Stomach smooth muscle (tissue), 2 donors: ENCODE measurements around the gene CACNB2.

Source experiments
- H3K27ac ChIP-seq: one replicate; pipeline ENCODE4 v1.7.0; 2013; ENCODE audit warnings: mild to moderate bottlenecking, low read length, inconsistent platforms
- H3K27me3 ChIP-seq, 2 donors: one replicate each; pipeline ENCODE4 v1.7.0; 2013; ENCODE audit warnings: low read length in 2 of 2; ENCODE audit not compliant: insufficient read depth in 2 of 2, control insufficient read depth in 1 of 2
- H3K36me3 ChIP-seq, 2 donors: one replicate each; pipeline ENCODE4 v1.7.0; 2013; ENCODE audit warnings: low read length in 2 of 2; ENCODE audit not compliant: control insufficient read depth in 2 of 2, insufficient read depth in 2 of 2
- H3K4me1 ChIP-seq: one replicate; pipeline ENCODE4 v1.7.0; 2013; ENCODE audit warnings: low read length; ENCODE audit not compliant: control insufficient read depth, insufficient read depth
- H3K4me3 ChIP-seq, 2 donors: one replicate each; pipeline ENCODE4 v1.7.0; 2013; ENCODE audit warnings: low read length in 2 of 2
- H3K9ac ChIP-seq, 2 donors: one replicate each; pipeline ENCODE4 v1.7.0; 2013; ENCODE audit warnings: low read length in 2 of 2, mild to moderate bottlenecking in 1 of 2
- H3K9me3 ChIP-seq, 2 donors: one replicate each; pipeline ENCODE4 v1.7.0; 2013; ENCODE audit warnings: low read length in 2 of 2; ENCODE audit not compliant: control insufficient read depth in 2 of 2
- donor health status: healthy.
- donor health status: Pancreatic carcinoma.

The CACNB2 gene

DNA sequence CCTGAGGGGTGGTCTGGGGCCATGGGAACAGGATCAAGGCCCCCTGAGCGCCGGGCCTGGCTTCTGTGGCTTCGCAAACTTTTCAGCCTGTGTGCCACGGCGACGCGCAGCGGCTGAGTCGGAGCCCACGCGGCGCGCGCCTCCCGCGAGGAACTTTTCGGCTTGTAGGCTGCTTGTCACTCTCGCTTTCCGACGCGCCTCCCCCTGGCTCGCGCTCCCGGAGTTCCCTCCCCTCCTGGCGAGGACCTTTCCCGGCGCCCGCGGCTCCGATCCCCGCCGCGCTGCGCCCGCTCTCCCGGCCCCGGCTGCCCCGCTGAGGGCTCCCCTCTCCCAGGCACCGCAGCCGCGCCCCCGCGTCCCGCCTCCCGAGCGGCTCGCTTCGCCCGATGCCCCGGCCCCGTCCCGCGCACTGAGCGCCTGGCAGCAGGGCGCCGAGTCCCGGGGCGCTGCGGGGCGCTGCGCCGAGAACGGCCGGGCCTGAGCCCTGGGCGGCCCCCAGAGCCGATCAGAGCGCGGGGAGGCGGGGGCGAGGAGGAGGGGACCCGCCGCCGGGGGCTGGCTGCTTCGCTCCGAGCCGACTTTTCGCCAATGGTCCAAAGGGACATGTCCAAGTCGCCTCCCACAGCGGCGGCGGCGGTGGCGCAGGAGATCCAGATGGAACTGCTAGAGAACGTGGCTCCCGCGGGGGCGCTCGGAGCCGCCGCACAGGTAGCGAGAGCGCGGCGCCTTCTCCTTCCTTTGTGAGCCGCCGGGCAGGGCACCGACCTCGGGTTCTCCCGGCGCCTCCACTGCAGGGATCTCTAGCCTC lies at the start of gene CACNB2:
TSS of gene CACNB2 (plus strand) at position 276 of the 808 bp plus-strand sequence.
- Histone ChIP-seq H3K4me3 (peak within 1 kb of the TSS; percentile 81 to 88), H3K27ac (peak within 1 kb of the TSS; percentile 90), H3K36me3 (no peaks in the 10 kb centered on the region), H3K9ac (peak within 1 kb of the TSS; percentile 84 to 91), H3K27me3 (no peaks in the 10 kb centered on the region), H3K4me1 (peaks cover 23% of the 10 kb centered on the region), H3K9me3 (no peaks in the 10 kb centered on the region)

DNA sequence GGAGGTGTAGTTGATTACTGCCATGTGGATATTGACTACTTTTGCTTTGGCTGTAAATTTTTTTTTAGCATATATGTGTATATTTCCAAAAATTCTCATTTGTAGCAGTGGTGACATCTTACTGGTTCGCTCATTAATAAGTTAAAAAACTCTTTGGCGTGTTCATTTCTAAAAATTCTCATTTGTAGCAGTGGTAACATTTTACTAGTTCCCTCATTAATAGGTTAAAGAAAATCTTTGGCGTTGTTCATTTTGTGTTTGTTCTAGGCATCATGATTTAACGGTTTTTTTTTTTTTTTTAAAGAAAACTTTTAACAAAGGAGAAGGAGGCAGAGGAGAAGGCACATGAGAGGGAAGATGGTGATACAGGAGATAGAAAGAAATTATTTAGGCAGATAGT lies 45.9 kb upstream of the CACNB2 start:
- Histone ChIP-seq H3K27me3 (no peaks in the 10 kb centered on the region), H3K9ac (no peak overlapping the region), H3K9me3 (no peaks in the 10 kb centered on the region), H3K4me3 (no peak overlapping the region), H3K36me3 (no peaks in the 10 kb centered on the region), H3K4me1 (no peaks in the 10 kb centered on the region), H3K27ac (no peak overlapping the region)

DNA sequence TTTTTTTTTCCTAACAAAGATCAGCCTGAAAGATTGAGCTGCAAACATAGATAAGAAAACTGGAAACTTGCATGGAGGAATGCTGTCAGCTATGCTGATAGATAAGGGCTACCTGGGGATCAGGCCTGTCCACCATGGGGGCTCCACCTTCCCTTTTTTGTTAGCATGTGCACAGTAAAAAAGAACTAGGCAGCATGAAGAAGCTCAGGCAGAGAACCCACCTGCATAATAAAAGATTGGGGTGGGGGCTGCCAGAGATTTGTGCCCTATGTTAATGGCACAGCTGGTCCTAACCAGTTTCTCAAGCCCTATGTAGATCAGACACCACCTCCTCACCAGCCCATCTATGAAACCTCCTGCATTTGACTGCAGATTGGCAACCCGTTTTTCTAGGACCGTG lies 45.4 kb upstream of the CACNB2 start:
- Histone ChIP-seq H3K4me1 (no peaks in the 10 kb centered on the region), H3K36me3 (no peaks in the 10 kb centered on the region), H3K9me3 (no peaks in the 10 kb centered on the region), H3K27me3 (no peaks in the 10 kb centered on the region), H3K27ac (no peak overlapping the region), H3K4me3 (no peak overlapping the region), H3K9ac (no peak overlapping the region)

DNA sequence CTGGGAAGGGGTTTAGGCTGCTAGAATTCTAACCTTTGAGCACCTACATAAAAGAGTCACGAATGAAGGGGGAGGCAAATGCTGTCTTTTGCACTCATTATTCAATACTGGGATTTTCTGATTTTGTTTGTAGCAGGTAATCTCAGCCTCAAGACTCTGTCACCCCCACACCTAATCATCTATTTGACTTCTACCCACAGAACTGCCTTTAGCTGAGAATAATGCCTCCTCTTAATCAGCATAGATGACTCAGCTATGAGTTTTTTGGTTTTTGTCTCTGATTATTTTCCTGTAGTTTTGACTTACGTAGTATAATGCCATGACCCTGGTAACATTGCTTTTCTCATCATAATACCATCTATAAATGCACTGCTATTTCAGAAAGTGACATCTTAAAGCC lies 42.7 kb upstream of the CACNB2 start:
- H3K4me1 ChIP-seq = no peaks in the 10 kb centered on the region
- H3K4me3 ChIP-seq = no peak overlapping the region
- no peaks in the 10 kb centered on the region for H3K27me3 ChIP-seq
- H3K9me3 ChIP-seq = no peaks in the 10 kb centered on the region
- H3K9ac ChIP-seq = no peak overlapping the region
- no peak overlapping the region for H3K27ac ChIP-seq
- no peaks in the 10 kb centered on the region for H3K36me3 ChIP-seq

DNA sequence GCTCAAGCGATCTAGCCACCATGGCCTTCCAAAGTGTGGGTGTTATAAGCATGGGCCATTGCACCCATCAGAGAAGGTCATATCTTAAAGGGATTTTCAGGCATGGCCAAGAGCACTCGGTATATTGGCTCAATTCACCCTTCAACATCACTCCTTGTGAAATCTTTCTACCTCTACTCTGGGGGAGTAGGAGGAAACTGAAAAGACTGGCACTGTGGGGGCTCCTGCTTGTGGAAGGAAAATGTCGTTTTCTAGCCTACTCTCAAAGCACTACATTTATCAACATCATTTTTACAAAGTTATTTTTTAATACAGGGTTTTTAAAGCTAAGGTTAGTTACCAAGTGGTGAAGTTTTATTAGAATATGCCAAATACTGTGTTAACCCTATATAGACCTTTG lies 42.0 kb upstream of the CACNB2 start:
- no peak overlapping the region for H3K4me3 ChIP-seq
- no peaks in the 10 kb centered on the region for H3K36me3 ChIP-seq
- H3K4me1 ChIP-seq = no peaks in the 10 kb centered on the region
- H3K27me3 ChIP-seq = no peaks in the 10 kb centered on the region
- H3K9ac ChIP-seq = no peak overlapping the region
- H3K27ac ChIP-seq = no peak overlapping the region
- no peaks in the 10 kb centered on the region for H3K9me3 ChIP-seq

DNA sequence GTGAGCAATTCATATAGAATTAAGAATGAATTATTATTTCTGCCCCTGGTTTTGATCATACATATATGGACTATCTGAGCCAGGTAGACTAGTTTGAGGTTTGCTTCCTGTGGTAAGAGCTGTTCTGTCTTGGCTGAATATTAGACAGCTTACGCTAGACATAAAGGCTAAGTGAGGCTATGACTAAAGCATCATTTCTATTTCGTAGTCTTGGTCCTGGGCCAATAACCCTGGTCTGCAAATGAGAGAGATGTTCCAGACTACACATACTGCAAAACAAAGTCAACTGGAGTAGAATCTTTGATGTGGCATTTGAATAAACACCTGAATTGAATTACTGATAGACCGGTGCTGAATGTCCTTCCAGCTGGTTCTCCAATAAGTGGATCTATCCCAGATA lies 40.8 kb upstream of the CACNB2 start:
- Histone ChIP-seq H3K9me3 (no peaks in the 10 kb centered on the region), H3K36me3 (no peaks in the 10 kb centered on the region), H3K4me3 (no peak overlapping the region), H3K27ac (no peak overlapping the region), H3K27me3 (no peaks in the 10 kb centered on the region), H3K4me1 (no peaks in the 10 kb centered on the region), H3K9ac (no peak overlapping the region)

DNA sequence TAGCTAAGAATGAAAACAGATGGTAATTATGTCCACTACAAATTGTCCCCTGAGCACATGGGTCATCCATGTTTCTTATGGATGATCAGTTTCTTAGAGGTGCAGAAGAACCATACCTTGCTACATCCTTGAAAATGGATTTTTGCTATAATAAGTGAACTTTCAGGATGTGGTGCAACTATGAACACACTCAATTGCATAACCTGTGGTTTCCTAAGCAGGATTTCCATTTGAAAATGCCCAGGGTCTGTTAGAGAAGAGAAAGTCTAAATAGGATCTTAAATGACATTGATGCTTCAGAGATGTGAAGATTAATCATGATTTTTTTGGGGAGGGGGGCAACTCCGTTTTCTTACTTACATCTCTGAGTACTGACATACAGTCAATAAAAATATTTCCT lies 39.6 kb upstream of the CACNB2 start:
- H3K27me3 ChIP-seq = no peaks in the 10 kb centered on the region
- H3K36me3 ChIP-seq = no peaks in the 10 kb centered on the region
- no peak overlapping the region for H3K4me3 ChIP-seq
- H3K4me1 ChIP-seq = no peaks in the 10 kb centered on the region
- H3K9ac ChIP-seq = no peak overlapping the region
- no peak overlapping the region for H3K27ac ChIP-seq
- H3K9me3 ChIP-seq = no peaks in the 10 kb centered on the region

DNA sequence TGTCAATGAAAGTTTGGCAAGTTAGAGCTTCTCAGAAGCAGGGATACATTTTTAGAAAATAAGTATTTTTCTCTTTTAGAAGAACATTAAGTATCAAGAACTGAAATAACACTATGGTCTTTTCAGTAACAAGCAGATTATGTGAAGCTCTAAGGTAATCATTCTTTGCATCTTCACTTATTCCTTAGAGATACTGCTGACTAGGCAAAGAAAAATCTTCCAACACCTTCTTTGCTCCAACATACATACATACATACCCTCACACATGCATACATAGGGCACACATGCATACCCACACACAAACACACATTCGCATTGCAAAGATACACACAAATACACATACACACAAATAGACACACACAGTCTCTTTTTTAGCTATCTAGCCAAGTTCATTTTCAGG lies 37.8 kb upstream of the CACNB2 start:
- Histone ChIP-seq H3K36me3 (no peaks in the 10 kb centered on the region), H3K27me3 (no peaks in the 10 kb centered on the region), H3K4me1 (no peaks in the 10 kb centered on the region), H3K9me3 (no peaks in the 10 kb centered on the region), H3K9ac (no peak overlapping the region), H3K4me3 (no peak overlapping the region), H3K27ac (no peak overlapping the region)

DNA sequence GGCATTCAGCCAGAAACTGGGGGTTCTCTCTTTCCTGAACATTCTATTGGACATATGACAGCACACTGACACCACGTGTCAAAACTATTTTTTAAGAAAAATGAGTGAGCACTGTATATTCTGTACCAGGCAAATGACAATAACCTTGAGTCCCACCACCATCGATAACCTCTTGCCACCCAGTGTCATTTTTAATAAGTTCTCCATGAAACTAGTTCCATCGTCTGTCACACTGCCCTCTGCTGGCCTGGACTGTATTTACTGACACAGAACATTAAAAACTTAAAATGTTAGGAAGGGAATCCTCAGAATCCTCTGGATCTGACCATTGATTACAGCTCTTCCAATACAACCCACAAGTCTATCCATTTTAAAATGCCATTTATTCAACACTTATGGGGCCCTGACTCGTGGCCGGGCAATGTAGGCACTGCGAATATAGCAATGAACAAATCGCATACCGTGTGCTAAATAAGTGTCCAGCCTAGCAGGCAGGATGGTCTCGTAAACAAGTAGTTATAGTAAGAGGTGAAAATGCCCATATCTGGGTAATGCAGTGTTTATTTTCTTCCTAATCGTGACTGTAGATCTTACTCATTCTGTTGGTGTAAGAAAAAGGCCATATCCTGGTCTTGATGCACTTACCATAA lies 35.9 kb upstream of the CACNB2 start:
- Histone ChIP-seq H3K4me1 (no peaks in the 10 kb centered on the region), H3K4me3 (no peak overlapping the region), H3K9me3 (no peaks in the 10 kb centered on the region), H3K27ac (no peak overlapping the region), H3K36me3 (no peaks in the 10 kb centered on the region), H3K27me3 (no peaks in the 10 kb centered on the region), H3K9ac (no peak overlapping the region)

DNA sequence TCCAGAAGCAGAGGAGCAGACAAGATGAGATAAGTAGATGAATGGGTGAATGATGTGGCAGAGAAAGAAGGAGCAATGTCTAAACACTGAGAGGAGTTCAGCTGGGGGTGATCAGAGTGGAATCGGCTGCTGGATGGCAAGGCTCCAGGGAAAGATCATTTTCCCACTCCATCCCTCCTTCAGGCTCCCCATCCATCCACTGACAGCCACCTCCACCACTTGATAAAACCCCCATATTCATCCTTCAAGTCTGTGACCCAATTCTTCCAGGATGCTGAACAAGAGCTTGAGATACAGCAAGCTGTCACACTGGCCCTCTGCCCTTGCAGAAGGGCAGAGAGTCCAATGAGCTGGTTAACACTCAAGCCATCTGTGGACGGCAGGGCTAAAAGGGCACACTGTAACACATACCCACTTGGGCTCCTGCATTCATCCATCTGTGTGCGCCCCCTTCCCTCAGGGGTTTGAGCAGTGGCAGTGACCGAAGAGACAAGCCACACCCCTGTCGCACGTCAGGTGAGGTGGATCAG lies 30.8 kb upstream of the CACNB2 start:
- Histone ChIP-seq H3K4me3 (no peak overlapping the region), H3K36me3 (no peaks in the 10 kb centered on the region), H3K9me3 (no peaks in the 10 kb centered on the region), H3K27me3 (no peaks in the 10 kb centered on the region), H3K9ac (no peak overlapping the region), H3K27ac (no peak overlapping the region), H3K4me1 (no peaks in the 10 kb centered on the region)

DNA sequence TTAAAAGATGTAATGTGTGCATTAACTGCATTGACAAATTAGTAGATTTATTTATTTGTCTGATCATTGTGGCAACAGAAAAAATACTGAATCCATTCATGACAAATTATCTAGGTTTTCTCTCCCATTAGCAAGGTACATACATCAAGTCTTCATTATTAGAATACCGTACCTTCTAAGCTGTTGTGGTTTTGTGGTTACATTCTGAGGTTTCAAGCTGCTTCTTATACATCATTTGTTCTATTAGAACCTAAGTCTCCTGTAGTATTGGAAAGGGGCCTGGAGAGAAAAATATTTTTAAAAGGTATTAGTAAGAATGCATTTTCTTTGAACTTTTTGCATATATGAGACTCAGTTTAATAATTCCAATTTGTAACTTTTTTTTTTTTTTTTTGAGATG lies 26.3 kb upstream of the CACNB2 start:
- no peaks in the 10 kb centered on the region for H3K27me3 ChIP-seq
- no peak overlapping the region for H3K27ac ChIP-seq
- H3K36me3 ChIP-seq = no peaks in the 10 kb centered on the region
- no peaks in the 10 kb centered on the region for H3K4me1 ChIP-seq
- no peak overlapping the region for H3K9ac ChIP-seq
- H3K4me3 ChIP-seq = no peak overlapping the region
- no peaks in the 10 kb centered on the region for H3K9me3 ChIP-seq
